CD4-positive, alpha-beta T cell treated with Interleukin-12 subunit alpha and Interleukin-12 subunit beta, for 1 hour (primary cell): ENCODE measurements around the gene CRADD.
"Not testable (repeated sequence)": the region's sequence is repeated elsewhere in the genome, so short reads cannot be mapped to it uniquely, and the experiment has no call there.

Experiments
- DNase-seq: peaks from one replicate; pipeline ENCODE4 v3.0.0-alpha.2; 2020

CRADD gene

DNA sequence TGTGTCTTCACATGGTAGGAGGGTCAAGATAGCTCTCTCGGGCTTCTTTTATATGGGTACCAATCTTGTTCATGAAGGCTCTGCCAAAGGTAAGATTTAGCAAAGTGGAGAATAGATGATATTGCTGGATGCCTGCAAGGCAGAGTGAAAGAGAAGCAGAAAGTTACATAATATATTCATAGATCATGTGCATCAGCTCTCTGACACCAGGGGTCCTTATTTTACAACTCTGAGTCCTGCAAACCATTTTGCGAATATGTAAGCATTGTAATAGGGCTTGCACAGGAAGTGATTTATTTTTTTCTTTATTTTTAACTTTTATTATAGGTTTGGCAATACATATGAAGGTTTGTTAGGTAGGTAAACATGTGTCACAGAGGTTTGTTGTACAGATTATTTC is 31.8 kb downstream of the CRADD start:
- DNase-seq: no peak

DNA sequence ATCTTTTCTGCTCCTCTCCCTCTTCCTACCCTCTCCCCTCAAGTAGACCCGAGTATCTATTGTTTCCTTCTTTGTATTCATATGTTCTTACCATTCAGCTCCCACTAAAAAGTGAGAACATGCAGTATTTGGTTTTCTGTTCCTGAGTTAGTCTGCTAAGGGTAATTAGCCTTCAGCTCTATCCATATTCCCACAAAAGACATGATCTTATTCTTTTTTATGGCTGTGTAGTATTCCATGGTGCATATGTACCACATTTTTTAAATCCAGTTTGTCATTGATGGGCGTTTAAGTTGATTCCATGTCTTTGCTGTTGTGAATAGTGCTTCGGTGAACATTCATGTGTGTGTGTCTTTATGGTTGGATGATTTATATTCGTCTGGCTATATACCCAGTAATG is 32.2 kb downstream of the CRADD start:
- no peak for DNase-seq

DNA sequence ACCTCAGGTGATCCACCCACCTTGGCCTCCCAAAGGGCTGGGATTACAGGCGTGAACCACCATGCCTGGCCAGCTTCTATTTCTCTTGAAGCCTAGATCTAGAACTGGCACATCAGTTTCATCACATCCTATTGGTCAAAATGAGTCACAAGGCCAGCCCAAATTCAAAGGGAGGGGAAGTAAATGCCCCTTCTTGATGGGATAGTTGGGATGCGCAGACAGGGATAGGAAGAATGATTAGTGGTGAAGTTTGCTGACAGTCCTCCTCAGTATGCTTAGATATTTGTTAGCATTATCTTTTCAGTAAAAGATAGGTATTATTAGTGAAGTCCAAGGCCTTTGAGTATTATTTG is 33.4 kb downstream of the CRADD start:
- no peak for DNase-seq

DNA sequence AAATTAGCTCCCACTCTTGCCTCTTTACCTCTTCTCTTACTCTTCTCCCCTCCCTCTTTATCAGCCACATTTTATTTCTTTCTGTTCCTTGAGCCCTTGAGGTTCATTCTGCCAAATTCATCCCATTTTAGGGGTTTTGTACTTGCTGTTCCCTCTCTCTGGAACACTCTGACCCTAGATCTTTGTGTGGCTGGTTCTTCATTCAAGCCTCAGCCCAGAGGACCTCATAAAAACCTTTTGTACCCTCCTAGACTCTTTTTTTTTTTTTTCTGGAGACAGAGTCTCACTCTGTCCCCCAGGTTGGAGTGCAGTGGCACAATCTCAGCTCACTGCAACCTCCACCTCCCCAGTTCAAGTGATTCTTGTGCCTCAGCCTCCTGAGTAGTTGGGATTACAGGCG is 34.3 kb downstream of the CRADD start:
- not testable (repeated sequence) for DNase-seq

DNA sequence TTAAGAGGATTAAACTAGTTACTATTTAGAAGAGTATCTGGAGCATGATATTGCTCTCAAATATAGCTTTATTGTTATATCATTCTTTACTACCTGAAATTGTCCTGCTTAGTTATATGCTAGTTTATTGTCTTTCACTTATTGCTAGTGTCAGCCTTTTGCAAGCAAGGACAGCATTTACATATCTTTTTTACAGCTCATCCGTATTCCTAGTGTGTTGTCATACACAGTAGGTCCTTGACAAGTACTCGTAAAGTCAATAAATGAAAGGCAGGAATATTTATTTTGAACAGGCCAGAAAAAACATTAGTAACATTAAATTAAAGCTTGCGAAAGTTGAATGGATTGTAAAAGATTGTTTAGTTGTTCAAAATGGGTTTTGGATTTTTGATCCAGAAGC is 35.0 kb downstream of the CRADD start:
- no peak for DNase-seq

DNA sequence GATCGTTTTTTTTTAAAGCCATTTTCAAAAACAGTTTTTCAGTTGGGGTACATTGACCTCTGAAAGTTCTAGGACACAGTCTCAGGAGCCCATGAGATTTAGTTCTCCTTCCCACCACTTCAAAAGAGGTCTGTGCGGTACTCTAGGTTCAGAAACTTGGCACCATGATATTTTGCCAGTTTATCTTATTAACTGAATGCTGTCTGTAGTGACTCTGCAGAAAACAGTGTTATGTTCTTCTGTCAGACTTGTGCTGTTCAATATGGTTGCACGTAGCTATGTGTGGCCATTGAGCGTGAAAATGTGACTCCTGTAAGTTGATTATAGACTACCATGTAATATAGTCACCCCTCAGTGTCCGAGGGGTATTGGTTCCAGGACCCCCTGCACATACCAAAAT is 35.9 kb downstream of the CRADD start:
- no peak for DNase-seq

DNA sequence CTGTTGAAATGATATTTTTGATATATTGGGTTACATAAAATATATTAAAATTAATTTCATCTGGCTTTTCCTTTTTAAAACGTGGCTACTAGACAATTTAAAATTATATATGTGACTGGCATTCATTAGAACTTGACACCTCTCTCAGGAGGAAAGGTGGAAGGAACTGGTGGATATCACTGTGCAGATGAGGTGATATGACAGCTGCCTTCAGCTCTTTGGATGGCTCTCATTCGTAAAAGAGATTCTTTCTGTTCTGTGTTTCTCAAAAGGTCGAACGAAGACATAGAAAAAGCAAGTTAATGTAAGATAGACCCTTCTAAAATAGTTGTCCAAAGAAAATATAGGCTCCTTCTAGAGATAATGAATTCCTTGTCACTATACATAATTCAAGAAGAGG is 36.6 kb downstream of the CRADD start:
- no peak for DNase-seq

DNA sequence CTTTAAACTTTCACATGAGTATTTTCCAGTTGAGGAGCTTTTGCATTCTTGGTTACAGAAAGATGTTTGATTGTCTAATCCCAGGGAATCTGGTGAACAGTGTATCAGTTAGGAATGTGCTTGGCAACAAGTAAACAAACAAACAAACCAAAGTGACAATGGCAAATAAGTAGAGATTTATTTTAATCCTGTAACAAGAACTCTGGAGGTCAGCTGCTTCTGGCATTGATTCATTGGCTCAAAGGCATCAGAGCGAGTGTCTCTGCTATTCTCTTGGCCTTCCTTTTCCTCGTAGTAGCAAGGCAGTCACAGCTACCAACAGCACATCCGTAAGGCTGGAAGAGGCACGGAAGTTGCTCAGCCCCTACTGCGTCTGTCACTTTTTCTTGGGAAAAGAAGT is 37.2 kb downstream of the CRADD start:
- no peak for DNase-seq

DNA sequence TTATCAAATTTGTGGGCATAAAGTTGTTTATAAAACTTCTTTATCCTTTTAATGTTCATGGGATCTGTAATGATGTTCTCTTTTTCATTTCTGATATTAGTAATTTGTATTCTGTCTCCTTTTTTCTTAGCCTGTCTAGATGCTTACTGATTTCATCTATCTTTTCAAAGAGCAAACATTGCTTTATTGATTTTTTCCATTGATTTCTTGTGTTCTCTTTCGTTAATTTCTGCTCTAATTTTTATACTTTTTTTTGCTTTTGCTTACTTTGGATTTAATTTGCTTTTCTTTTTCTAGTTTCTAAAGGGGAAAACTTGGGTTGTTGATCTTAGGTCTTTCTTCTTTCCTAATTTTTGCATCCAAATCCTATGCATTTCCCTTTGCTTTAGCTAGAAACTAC is 42.5 kb downstream of the CRADD start:
- no peak for DNase-seq

DNA sequence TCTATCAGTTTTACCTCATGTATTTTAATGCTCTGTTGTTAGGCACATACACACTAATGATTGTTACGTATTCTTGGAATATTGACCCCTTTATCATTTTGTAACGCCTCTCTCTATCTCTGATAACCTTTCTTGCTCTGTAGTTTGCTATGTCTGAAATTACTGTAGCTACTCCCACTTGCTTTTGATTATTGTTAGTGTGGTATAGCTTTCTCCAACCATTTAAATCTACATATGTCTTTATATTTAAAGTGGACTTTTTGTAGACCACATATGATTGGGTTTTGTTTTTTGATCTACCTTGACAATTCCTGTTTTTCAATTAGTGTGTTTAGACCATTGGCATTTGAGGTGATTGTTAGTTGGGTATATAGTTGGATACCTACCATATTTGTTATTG is 43.4 kb downstream of the CRADD start:
- DNase-seq: no peak

DNA sequence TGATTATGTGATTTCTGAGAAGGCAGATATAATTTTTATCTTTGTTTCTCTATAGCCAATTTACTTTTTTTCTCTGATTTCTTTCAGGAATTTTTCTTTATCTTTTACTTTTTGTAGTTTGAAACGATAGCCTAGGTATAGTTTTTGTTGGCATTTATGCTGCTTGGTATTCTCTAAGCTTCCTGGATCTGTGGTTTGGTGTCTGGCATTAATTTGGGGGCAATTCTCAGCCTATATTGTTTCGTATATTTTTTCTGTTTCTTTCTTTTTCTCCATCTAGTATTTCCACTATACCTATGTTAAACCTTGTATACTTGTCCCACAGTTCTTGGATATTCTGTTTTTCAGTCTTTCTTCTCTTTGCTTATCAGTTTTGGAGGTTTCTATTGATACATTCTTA is 45.0 kb downstream of the CRADD start:
- no peak for DNase-seq

DNA sequence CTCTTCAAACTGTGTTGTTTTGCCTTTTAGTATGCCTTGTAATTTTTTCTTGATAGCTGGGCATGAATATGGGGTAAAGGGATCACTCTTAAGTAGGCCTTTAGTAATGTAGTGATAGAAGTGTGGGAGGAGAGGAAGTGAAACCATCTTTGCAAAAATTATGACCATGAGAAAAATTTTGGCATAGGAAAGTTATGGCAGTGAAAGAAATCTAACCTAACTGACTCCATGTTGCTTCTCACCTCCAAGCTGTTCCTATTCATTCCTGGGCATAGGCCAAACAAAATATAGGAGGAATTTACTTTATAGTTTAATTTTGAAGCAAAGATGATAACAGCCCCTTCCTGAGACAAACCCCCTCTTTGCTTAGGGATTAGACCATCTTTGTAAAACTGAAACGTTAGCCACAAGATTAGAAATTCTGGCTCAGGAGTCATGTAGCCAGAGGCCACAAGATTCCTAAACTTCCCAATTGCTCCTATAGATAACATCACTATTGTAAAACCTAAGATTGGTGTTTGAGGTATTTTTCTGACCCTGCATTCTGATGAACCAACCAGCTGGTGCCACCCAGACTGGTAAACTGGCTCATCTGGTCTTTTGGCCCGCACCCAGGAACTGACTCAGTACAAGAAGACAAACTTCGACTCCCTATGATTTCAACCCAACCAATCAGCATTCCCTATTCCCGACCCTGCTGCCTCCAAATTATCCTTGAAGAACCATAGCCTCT is 45.8 kb downstream of the CRADD start:
- no peak for DNase-seq

DNA sequence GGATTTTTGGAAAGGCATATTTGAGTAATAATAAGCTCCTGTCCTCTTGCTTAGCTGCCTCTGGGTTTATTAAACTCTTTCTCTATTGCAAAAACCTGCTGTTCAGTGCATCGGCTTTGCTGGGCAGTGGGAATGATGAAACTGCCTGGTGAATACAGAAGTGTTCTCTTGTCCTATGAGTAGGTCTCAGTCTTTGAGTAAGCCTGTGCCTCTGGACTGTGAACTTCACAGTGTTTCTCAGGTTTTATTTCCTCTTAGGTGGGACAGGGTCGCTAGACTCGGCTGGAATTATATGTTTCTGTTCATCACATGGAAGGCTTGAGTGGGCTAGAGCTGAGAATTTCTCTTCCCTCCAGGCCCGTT is 46.4 kb downstream of the CRADD start:
- no peak for DNase-seq

DNA sequence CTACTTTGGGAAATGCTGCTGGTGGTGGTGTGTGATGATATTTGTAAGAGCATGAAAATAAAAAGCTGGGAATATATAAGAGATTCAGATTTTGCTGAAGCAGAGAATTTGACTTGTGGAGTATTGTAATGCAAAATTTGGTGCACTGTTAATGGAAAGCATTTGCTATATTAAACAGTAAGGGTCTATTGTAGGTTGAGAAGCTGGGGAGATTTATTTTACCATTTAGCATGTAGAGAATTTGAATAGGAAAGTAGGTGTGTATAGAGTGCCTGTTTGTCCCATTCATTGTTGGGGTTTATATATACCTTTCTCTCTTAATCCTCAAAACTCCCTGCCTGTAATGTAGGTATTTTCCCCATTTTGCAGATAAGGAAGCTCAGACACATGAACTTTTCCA is 48.4 kb downstream of the CRADD start:
- no peak for DNase-seq

DNA sequence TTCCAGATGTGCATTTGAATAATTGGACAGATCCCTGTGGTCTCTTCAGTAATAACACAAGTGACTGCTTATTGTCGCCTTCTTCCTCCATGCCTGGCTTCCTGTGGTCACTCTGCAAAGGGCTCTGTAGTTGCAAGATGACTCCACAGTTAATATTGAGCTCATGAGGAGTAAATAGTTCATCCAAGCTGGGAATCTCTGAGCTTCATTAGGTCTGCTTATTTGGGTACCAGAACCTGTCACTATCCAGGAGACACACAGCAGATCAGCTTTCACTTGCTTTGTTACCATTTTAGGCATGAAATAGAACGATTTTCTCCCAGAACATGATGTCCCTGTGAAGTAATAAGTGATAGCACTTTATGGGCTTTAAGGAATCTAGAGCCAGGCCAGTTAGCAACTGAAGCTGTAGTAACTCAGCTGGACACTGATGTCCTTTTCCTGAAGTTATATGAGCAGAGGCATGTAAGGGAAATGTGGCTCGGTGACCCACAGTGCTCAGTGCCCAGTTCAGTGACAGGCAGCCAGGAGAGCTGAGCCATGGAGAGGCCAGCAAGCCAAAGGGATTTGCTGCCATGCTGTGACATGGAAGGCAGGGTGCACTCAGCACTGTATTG is 50.1 kb downstream of the CRADD start:
- DNase-seq: no peak

DNA sequence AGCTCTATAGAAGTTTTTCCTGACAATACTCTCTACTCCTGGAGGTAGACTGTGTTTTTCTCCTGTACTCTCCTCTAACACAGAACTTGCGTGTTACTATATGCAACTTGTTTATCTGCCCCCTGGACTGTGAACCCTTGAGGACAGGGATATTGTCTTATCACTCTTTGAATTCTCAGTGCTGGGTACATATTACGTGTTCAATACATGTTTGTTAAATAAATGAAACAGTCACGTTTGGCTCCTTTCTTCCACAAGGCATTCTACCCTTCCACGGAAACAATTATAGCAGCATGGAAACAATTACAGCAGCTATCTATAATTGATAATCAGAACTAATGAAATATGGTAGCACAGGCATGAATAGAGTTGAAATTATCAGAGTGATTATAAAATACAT is 50.7 kb downstream of the CRADD start:
- DNase-seq: no peak

DNA sequence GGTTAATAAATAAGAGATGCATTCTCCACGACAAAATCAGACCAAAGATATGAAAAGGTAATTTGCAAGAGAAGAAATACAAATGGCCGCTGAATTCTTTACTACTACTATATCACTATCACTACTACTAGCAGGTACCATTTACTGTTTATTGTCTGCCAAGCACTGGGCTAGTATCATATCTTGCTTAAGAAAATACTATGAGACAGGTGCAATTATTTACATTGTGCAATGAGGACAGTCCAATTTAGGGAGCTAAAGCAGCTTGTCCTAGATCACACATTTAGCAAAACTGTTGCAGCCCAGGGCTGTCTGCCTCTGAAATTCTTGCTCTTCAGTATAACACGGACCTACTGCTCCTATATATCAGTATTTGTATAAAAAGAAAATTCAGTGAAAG is 52.8 kb downstream of the CRADD start:
- no peak for DNase-seq

DNA sequence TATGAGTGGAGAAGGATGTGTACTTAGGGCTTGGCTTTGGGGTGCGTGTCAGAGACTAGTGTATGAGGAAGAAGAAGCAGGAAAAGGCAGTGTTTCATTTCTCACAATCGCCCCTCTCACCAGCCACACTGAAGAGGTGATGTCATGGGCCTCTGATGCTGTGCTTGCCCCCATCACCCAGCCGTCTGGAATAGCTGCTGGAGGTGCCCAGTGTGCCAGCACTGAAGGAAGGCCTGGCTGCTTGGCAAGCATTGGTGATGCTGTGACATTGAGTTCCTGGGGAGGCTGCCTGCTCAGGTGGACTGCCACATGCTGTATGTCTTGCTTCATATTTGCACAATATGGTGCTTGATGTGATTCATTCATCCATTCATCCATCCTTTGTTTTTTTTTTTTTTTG is 56.2 kb downstream of the CRADD start:
- DNase-seq: no peak

DNA sequence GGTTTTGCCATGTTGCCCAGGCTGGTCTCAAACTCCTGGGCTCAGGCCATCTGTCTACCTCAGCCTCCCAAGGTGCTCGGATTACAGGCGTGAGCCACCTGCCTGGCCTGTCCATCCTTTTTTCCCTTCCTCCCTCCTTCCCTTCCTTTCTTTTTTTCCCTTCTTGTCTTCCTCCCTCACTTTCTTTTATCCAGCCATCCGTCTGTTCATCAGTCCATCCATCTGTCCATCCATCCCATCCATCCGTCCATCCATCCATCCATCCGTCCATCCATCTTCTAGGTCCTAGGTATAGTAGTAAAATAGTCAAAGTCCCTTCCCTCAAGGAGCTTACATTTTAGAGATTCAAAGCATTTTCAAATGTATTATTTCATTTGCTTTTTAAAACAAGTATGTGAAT is 56.8 kb downstream of the CRADD start:
- DNase-seq: no peak

DNA sequence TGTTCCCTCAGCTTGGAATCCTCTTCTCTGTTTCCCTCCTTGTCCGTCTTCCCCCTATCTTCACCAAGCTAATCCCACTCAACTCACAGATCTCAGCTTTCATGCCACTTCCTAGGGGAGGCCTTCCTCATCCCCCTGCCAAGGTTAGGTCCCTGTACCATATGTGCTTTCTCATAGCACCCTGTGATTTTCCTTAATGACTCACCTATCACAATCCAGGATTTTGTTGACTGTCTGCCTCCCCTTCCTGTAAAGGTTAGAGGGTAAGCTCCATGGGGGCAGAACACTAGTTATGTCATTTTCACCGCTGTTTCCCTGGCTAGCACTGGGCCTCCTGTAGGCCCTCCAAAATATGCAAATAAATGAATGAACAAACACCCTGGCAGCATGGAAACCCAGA is 57.6 kb downstream of the CRADD start:
- no peak for DNase-seq

DNA sequence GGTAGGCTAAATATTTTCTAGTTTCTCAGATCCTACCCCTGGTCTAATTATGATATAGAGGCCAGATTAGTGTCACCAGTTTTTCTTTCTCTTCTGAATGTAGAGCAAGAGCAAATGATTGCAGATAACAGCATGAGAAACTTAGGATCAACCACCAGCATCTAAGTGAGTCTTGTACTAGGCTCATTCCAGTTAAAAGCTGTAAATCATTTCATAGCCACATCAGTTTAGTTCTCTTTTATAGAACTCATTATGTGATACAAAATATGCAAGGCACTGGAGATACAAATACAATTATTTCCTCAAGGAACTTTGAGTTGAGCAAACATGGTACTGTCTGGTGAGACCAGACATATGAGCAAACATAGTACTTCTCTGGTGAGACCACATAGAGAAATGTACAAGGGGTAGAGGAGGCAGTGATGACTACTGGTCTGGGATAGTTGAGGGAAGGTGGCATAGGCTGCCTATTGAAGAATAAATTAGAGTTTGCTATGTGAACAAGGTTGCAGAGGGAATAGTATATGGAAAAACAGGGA is 59.5 kb downstream of the CRADD start:
- no peak for DNase-seq

DNA sequence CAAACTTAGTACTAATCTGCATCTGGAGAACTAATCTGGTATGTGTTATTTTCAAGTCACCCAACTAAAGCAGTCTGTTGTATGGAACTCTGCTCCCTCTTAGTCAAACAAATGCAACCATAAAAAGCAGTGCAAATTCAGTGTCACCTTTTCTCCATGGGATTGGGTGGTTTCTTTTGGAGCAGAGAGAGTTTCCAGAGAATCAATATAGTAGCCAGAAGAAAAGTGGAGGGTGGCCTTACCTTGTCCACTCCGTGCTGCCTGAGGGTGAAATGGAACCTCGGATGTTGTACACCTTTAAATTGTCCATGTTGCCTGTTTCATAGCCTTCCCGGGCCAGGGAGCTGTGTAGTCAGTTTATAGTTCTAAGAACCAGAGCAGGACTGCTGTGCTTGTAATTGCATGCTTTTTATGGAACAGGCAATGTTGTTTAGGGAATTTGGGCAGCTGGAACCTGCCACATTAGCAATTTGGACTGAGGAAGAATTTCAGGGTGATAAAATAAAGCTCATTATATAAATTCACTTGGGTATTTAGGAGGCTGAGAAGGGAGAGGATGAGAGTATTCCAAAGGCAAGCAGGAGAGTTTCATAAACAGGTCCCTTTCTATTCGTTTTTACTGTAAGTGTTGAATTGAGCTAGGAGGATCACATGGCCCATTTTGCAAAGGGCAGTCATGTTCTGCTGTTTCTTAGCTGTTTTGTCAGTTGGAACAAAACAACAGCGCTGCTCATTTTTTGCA is 60.5 kb downstream of the CRADD start:
- DNase-seq: no peak

DNA sequence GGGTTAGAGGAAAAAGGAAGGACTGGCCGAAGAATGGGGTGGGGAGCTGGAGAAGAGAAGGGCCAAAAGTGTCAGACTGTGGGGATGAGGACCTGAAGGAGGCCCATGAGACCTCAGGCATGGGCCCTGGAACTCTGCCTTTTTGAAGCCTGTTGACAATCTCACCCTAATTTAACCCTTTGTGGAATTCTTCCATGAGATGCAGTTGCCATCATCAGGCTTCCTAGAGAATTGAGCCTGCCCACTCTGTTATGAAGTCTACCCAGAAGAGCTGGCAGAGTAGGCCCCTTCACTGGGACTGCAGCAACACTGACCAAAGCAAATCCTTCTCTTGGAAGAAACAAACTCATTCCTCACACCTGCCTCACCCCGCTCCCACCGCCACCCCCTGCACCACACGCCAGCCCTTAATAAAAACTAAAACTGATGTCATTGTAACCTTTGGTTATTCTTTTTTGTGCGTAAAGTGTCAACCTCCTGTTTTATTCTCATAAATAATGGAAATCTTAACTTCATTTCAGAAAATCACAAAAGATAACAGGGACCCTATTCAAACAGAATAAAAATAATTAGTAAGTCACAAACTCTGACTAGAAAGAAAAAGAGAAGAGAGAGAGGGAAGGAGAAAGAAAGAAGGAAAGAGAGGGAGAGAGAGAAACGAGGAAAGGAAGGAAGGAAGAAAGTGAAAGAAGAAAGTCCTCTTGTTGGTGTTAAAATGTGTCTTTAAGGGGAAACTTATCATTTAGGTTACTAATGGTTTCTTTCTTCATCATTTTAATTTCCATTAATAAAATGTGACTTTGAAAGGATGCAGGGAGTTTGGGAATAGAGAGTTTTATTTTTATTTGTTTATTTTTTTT is 61.3 kb downstream of the CRADD start:
- DNase-seq: no peak
